WTC11 (cell line): ENCODE results near the gene RDH11.

Source experiments
- ESRRA ChIP-seq: sonication (generic); formaldehyde crosslinking; IDR thresholded peaks from 2 replicates; pipeline ENCODE4 v1.8.1; 2022; ENCODE audit warnings: mild to moderate bottlenecking, missing genetic modification reagents, borderline replicate concordance
- TEAD4 ChIP-seq: sonication (generic); formaldehyde crosslinking; IDR thresholded peaks from 2 replicates; pipeline ENCODE4 v1.8.0; 2022; ENCODE audit warnings: mild to moderate bottlenecking, missing genetic modification reagents
- ZNF138 ChIP-seq: sonication (generic); formaldehyde crosslinking; conservative IDR thresholded peaks from 2 replicates; pipeline ENCODE4 v1.8.1; 2022; ENCODE audit warnings: mild to moderate bottlenecking, moderate library complexity, missing genetic modification reagents
- TF ChIP-seq, protein P1 (sequence below): sonication (generic); formaldehyde crosslinking; IDR thresholded peaks from 2 replicates; pipeline ENCODE4 v1.8.1; 2022; ENCODE audit warnings: mild to moderate bottlenecking, missing genetic modification reagents, moderate library complexity, borderline replicate concordance
- TF ChIP-seq, protein P2 (sequence below): sonication (generic); formaldehyde crosslinking; IDR thresholded peaks from 2 replicates; pipeline ENCODE4 v1.8.1; 2022; ENCODE audit warnings: mild to moderate bottlenecking, moderate library complexity, missing genetic modification reagents
- TF ChIP-seq, protein P3 (sequence below): sonication (generic); formaldehyde crosslinking; IDR thresholded peaks from 2 replicates; pipeline ENCODE4 v1.8.1; 2023; ENCODE audit warnings: mild to moderate bottlenecking, missing genetic modification reagents, moderate library complexity
- TF ChIP-seq, protein P4 (sequence below): fragments of 200-600 bp; IDR thresholded peaks from 2 replicates; pipeline ENCODE4 v1.8.0; 2022; ENCODE audit warnings: antibody characterized with exemption
- TF ChIP-seq, protein P5 (sequence below): sonication (generic); formaldehyde crosslinking; IDR thresholded peaks from 2 replicates; pipeline ENCODE4 v1.8.0; 2022; ENCODE audit warnings: mild to moderate bottlenecking, missing genetic modification reagents

DNA sequence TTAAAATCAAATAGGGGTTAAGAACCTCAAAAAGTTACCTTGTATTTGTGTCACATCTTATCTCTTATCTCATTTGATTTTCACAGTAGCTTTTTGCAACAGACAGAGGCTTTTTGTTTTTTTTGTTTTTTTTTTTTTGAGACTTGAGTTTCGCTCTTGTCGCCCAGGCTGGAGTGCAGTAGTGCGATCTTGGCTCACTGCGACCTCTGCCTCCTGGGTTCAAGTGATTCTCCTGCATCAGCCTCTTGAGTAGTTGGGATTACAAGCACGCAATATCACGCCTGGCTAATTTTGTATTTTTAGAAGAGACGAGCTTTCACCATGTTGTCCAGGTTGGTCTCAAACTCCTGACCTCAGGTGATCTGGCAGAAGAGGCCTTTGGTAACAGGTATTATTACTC is 31.8 kb upstream of the RDH11 start:
- TF ChIP-seq TEAD4 (CRISPR knock-in tag) (no peak), ZNF138 (CRISPR knock-in tag) (no peak), ESRRA (no peak)
- TF ChIP-seq, protein P1, sequence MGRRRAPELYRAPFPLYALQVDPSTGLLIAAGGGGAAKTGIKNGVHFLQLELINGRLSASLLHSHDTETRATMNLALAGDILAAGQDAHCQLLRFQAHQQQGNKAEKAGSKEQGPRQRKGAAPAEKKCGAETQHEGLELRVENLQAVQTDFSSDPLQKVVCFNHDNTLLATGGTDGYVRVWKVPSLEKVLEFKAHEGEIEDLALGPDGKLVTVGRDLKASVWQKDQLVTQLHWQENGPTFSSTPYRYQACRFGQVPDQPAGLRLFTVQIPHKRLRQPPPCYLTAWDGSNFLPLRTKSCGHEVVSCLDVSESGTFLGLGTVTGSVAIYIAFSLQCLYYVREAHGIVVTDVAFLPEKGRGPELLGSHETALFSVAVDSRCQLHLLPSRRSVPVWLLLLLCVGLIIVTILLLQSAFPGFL (CRISPR knock-in tag), result no peak
- TF ChIP-seq, protein P2, sequence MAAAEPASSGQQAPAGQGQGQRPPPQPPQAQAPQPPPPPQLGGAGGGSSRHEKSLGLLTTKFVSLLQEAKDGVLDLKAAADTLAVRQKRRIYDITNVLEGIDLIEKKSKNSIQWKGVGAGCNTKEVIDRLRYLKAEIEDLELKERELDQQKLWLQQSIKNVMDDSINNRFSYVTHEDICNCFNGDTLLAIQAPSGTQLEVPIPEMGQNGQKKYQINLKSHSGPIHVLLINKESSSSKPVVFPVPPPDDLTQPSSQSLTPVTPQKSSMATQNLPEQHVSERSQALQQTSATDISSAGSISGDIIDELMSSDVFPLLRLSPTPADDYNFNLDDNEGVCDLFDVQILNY (CRISPR knock-in tag), result no peak
- TF ChIP-seq, protein P3, sequence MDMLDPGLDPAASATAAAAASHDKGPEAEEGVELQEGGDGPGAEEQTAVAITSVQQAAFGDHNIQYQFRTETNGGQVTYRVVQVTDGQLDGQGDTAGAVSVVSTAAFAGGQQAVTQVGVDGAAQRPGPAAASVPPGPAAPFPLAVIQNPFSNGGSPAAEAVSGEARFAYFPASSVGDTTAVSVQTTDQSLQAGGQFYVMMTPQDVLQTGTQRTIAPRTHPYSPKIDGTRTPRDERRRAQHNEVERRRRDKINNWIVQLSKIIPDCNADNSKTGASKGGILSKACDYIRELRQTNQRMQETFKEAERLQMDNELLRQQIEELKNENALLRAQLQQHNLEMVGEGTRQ (CRISPR knock-in tag), result no peak
- TF ChIP-seq, protein P4, sequence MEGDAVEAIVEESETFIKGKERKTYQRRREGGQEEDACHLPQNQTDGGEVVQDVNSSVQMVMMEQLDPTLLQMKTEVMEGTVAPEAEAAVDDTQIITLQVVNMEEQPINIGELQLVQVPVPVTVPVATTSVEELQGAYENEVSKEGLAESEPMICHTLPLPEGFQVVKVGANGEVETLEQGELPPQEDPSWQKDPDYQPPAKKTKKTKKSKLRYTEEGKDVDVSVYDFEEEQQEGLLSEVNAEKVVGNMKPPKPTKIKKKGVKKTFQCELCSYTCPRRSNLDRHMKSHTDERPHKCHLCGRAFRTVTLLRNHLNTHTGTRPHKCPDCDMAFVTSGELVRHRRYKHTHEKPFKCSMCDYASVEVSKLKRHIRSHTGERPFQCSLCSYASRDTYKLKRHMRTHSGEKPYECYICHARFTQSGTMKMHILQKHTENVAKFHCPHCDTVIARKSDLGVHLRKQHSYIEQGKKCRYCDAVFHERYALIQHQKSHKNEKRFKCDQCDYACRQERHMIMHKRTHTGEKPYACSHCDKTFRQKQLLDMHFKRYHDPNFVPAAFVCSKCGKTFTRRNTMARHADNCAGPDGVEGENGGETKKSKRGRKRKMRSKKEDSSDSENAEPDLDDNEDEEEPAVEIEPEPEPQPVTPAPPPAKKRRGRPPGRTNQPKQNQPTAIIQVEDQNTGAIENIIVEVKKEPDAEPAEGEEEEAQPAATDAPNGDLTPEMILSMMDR, result no peak
- TF ChIP-seq, protein P5, sequence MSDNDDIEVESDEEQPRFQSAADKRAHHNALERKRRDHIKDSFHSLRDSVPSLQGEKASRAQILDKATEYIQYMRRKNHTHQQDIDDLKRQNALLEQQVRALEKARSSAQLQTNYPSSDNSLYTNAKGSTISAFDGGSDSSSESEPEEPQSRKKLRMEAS, result no peak
